Neural progenitor cell (in vitro differentiated cells): ENCODE results near the gene STOML2.

Source experiments
- EZH2 ChIP-seq: fragments of 200-600 bp; sonication (generic); IDR thresholded peaks from 2 replicates; pipeline ENCODE4 v1.6.1; 2017; ENCODE audit warnings: antibody characterized with exemption, mild to moderate bottlenecking, moderate library complexity
- TF ChIP-seq, protein P1 (sequence below): fragments of 200-600 bp; sonication (generic); IDR thresholded peaks from 2 replicates; pipeline ENCODE4 v1.5.1; 2017; ENCODE audit warnings: antibody characterized with exemption, mild to moderate bottlenecking

DNA sequence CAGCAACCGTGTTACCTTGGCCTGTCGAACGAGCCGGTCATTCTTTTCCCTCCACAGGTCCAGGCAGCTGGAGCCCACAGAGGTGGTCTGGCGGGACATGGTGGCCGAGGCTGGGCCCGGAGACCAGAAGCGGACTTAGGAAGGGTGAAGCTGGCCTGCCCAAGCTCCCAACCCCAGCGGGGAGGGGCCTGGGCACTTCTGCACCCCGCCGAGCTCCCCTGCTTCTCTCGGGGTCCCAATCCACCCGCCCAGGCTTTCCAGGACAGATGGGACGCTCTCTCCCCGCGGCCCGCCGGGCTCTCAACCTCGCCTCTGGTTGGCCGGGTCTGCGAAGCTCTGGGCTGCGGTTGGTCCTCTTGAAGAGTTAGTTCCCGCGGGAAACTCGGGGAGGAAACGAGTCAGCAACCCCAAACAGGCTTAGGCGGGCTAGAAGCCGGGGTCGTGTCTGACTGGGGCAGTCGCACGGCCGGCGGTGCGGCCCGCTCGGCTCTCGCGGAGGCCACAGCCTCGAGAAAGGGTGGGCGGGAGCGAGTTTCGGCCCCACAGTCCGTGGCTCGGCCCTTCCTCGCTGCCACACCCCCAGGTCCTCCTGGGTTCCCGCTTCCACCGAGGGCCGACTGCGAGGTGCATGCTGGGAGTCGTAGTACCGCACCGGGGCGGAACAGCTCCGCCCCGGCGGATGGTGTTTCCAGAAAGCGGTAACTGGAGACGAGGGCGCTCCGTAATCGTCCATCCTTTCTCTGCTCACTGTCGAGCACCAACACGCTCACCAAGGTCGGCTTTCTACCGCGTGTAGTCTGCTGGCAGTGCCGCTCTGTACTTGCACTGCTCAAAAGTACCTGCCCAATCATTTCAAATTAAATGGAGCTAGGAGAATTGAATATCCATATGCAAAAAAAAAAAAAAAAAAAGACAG lies 23.2 kb downstream of the STOML2 start, which contains the start of gene FANCG:
- TF ChIP-seq, protein P1, sequence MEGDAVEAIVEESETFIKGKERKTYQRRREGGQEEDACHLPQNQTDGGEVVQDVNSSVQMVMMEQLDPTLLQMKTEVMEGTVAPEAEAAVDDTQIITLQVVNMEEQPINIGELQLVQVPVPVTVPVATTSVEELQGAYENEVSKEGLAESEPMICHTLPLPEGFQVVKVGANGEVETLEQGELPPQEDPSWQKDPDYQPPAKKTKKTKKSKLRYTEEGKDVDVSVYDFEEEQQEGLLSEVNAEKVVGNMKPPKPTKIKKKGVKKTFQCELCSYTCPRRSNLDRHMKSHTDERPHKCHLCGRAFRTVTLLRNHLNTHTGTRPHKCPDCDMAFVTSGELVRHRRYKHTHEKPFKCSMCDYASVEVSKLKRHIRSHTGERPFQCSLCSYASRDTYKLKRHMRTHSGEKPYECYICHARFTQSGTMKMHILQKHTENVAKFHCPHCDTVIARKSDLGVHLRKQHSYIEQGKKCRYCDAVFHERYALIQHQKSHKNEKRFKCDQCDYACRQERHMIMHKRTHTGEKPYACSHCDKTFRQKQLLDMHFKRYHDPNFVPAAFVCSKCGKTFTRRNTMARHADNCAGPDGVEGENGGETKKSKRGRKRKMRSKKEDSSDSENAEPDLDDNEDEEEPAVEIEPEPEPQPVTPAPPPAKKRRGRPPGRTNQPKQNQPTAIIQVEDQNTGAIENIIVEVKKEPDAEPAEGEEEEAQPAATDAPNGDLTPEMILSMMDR: no peak
- no peak for TF ChIP-seq EZH2
